Epithelial cell of esophagus (primary cell): Measurements from ENCODE around the gene PRODH2.
"Not testable (repeated sequence)": the region's sequence is repeated elsewhere in the genome, so short reads cannot be mapped to it uniquely, and the experiment has no call there.

Experiments
- DNase-seq: peaks from one replicate; pipeline ENCODE4 v3.0.0; 2010; ENCODE audit warnings: low read depth
- H3K4me3 ChIP-seq: 2 replicates; pipeline ENCODE4 v1.5.1; 2011; ENCODE audit warnings: mild to moderate bottlenecking, low read length, control low read depth
- TF ChIP-seq, protein P1 (sequence below): IDR thresholded peaks from 2 replicates; pipeline ENCODE4 v1.5.1; 2011; ENCODE audit warnings: low read depth, mild to moderate bottlenecking, low read length, control low read depth, inconsistent platforms; ENCODE audit not compliant: insufficient read depth; ENCODE audit errors: missing control alignments

PRODH2 gene

DNA sequence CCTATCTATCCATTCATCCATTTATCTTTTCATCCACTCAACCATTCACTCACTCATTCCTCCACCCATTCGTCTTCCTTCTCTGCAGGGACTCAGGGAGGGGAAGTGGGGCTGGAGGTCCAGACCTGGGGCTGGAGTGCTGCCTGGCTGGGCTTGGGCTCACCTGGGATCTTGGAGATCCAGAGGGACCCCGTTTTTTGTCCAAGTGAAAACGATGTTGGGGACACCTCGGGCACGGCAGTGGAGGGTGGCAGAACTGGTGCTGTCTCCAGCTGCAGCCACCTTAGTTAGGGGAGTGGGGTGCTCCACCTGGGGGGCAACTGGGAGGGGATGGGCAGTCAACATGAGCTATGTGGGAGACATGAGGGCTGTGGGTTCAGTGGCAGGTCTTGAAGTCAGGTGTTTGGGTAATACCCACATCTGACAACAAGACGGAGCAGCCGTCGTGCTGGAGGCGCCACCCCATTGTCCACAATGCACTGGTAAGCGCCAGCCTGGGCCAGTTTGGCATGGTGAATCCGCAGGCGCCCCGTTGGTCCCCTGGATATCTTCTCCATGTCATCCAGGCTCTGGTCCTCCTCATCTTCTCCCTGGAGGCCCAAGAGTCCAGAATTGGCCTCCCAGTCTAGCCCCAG lies 29.4 kb upstream of the PRODH2 start:
- no peak overlapping the region for H3K4me3 ChIP-seq
- no peak for DNase-seq
- TF ChIP-seq, protein P1, sequence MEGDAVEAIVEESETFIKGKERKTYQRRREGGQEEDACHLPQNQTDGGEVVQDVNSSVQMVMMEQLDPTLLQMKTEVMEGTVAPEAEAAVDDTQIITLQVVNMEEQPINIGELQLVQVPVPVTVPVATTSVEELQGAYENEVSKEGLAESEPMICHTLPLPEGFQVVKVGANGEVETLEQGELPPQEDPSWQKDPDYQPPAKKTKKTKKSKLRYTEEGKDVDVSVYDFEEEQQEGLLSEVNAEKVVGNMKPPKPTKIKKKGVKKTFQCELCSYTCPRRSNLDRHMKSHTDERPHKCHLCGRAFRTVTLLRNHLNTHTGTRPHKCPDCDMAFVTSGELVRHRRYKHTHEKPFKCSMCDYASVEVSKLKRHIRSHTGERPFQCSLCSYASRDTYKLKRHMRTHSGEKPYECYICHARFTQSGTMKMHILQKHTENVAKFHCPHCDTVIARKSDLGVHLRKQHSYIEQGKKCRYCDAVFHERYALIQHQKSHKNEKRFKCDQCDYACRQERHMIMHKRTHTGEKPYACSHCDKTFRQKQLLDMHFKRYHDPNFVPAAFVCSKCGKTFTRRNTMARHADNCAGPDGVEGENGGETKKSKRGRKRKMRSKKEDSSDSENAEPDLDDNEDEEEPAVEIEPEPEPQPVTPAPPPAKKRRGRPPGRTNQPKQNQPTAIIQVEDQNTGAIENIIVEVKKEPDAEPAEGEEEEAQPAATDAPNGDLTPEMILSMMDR: no peak

DNA sequence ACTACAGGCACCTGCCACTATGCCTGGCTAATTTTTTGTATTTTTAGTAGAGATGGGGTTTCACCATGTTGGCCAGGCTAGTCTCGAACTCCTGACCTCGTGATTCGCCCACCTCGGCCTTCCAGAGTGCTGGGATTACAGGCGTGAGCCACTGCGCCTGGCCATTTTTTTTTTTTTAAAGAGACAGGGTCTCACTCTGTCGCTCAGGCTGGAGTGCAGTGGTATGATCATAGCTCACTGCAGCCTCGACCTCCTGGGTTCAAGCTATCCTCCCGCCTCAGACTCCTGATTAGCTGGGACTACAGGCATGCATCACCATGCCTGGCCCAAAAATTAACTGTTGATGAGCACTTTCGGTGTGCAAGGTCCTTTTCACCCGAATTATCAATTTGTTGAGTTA lies 23.5 kb upstream of the PRODH2 start:
- DNase-seq, H3K4me3 ChIP-seq: not testable (repeated sequence)

DNA sequence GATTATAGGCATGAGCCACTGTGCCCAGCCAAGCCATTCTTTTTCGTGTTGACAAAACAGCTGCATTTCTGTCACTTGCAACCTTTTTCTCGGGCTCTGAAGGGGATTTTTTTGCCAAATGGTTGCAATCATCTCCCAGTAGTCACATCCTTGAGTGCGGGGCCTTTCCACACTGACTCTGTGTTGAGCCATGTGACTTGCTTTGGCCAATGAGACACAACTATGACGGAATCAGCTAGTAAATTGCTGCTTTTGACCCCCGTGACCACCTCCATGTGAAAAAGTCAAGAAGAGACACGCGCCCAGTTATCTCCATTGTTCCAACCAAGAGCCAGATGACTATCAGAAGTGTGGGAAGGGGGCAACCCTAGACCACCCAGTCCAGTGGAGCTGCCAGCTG lies 21.3 kb upstream of the PRODH2 start:
- TF ChIP-seq, protein P1: no peak
- DNase-seq: no peak
- no peak overlapping the region for H3K4me3 ChIP-seq

DNA sequence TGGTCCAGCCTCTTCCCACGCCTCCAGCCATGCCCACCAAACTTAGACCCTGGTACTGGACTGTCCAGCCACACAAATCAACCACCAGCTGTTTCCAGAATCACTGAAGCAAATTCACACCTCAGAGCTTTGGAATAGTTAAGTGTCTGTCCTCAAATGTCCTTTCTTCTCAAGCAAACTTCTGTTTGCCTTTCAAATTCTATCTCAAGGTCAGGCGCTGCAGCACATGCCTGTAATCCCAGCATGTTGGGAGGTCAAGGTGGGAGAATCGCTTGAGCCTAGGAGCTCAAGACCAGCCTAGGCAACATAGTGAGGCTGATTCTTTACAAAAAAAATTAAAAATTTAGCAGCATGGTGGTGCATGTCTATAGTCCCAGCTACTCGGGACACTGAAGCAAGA lies 19.4 kb upstream of the PRODH2 start:
- no peak overlapping the region for H3K4me3 ChIP-seq
- DNase-seq: no peak
- TF ChIP-seq, protein P1: no peak

DNA sequence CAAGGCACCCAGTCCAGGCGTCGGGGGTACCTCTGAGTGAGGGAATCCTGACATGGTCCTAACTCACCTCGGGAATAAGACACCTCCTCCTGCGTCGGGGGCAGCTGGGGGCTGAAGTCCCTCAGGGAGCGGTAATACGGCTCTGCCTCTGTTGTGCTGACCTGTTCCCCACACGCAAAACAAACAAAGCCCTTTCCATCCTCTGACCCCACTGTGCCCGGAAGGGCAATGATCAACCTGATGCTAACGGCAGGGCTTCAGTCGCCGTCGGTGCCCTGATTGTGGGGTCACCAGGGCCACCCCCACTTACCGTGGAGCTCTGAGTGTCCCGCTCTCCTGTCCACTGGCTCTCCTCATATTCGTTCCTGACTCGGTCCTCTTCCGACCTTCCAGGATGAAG lies 18.3 kb upstream of the PRODH2 start:
- TF ChIP-seq, protein P1: no peak
- no peak overlapping the region for H3K4me3 ChIP-seq
- no peak for DNase-seq

DNA sequence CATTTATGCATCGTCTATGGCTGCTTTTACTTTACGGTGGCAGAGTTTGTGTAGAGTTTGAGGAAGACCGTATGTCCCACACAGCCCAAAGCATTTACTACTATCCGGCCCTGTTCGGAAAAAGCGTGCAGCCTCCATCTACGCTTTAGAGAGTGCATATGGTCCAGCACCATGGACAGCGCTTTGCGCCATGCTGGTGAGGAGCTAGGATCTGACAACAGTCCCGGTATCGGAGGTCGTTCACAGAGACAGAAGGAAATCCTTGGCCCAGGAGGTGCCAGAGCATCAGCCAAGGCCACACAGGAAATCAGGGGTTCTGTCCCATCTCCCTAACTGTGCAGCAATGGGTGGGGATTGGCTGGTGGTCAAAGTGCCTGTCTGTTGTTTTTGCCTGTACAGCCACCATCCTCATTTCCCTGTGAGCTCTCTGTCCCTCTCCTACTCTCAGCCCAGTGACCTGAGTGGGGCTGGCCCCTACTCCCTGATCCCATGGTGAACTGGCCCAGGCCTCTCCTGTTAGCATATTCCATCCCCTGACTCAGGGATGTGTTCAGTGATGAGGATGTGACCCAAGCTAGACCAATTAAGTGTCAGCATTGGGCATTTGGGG lies 16.2 kb upstream of the PRODH2 start:
- DNase-seq: peak; percentile 72
- H3K4me3 ChIP-seq: no peak overlapping the region
- TF ChIP-seq, protein P1: no peak

DNA sequence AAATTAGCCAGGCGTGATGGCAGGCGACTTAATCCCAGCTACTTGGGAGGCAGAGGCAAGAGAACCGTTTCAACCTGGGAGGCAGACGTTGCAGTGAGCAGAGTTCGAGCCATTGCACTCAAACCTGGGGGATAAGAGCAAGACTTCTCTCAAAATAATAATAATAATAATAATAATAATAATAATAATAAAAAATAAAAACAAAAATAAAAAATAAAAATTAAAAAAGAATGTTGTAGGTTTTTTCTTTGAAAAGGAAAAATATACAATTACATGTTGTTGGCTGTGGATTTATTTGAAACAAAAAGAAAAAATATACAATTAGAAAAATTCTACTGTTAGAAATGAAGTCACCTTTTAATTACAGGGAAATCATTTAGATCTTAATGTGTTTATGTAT lies 11.5 kb upstream of the PRODH2 start:
- DNase-seq: no peak
- TF ChIP-seq, protein P1: no peak
- no peak overlapping the region for H3K4me3 ChIP-seq

DNA sequence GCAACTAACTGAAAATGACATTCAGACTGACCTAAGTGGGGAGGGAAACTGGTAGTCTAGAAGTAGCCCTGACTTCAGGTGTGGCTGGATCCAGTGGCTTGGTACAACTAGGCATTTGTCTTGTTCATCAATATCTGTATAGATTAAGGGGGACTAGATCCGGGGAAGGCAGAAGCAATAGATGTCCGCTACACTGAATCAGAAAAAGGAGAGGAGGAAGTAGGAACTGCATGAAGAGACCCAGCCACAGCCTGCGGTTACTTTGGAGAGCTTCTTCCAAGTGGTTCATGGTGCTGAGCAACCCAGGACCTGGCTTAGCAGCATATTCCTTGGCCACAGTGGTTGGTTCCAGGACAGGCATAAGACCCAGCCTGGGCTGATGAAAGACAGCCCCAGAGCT lies 9.9 kb upstream of the PRODH2 start:
- H3K4me3 ChIP-seq: no peak overlapping the region
- TF ChIP-seq, protein P1: no peak
- DNase-seq: no peak
